GM18858 (cell line): Measurements from ENCODE around the gene ADGRB3.
"Not testable (repeated sequence)": the region's sequence is repeated elsewhere in the genome, so short reads cannot be mapped to it uniquely, and the experiment has no call there.

Experiments used
- ATAC-seq: cut with Tn5 transposase; IDR thresholded peaks from one replicate; pipeline ENCODE4 v1.9.1; 2021; ENCODE audit not compliant: unreplicated experiment

The ADGRB3 gene

GRCh38 chr6:68912805-68913204 lies 277.7 kb downstream of the ADGRB3 start:
- not testable (repeated sequence) for ATAC-seq

GRCh38 chr6:68915586-68915985 lies 280.5 kb downstream of the ADGRB3 start:
- no peak for ATAC-seq

- no peak for ATAC-seq
Observed at GRCh38 chr6:68919537-68919936, 284.5 kb downstream of the ADGRB3 start.

- no peak for ATAC-seq
Observed at GRCh38 chr6:68941345-68941744, 306.3 kb downstream of the ADGRB3 start.

GRCh38 chr6:68947721-68948120 lies 312.6 kb downstream of the ADGRB3 start:
- ATAC-seq = no peak

- no peak for ATAC-seq
Observed at GRCh38 chr6:68951270-68951669, 316.2 kb downstream of the ADGRB3 start.

- ATAC-seq = no peak
Observed at GRCh38 chr6:68958327-68958726, 323.2 kb downstream of the ADGRB3 start.

GRCh38 chr6:68967549-68968300 lies 332.6 kb downstream of the ADGRB3 start:
- ATAC-seq = peak; percentile 76

GRCh38 chr6:68968301-68968649 lies 333.2 kb downstream of the ADGRB3 start:
- ATAC-seq = no peak

- ATAC-seq = no peak
Observed at GRCh38 chr6:68973066-68973465, 338.0 kb downstream of the ADGRB3 start.

GRCh38 chr6:68975064-68975463 lies 340.0 kb downstream of the ADGRB3 start:
- no peak for ATAC-seq

GRCh38 chr6:68975816-68976215 lies 340.7 kb downstream of the ADGRB3 start:
- no peak for ATAC-seq

GRCh38 chr6:68976260-68976659 lies 341.2 kb downstream of the ADGRB3 start:
- no peak for ATAC-seq

GRCh38 chr6:68978411-68978810 lies 343.3 kb downstream of the ADGRB3 start:
- ATAC-seq = no peak

GRCh38 chr6:68981668-68982067 lies 346.6 kb downstream of the ADGRB3 start:
- not testable (repeated sequence) for ATAC-seq

- no peak for ATAC-seq
Observed at GRCh38 chr6:68988698-68989097, 353.6 kb downstream of the ADGRB3 start.

GRCh38 chr6:68990317-68990716 lies 355.2 kb downstream of the ADGRB3 start:
- no peak for ATAC-seq

GRCh38 chr6:68993911-68994310 lies 358.8 kb downstream of the ADGRB3 start:
- ATAC-seq = no peak

- no peak for ATAC-seq
Observed at GRCh38 chr6:68994521-68994920, 359.4 kb downstream of the ADGRB3 start.

GRCh38 chr6:69005199-69005598 lies 370.1 kb downstream of the ADGRB3 start:
- ATAC-seq = no peak

GRCh38 chr6:69007781-69008180 lies 372.7 kb downstream of the ADGRB3 start:
- ATAC-seq = no peak

- no peak for ATAC-seq
Observed at GRCh38 chr6:69012211-69012610, 377.1 kb downstream of the ADGRB3 start.

- no peak for ATAC-seq
Observed at GRCh38 chr6:69012876-69013275, 377.8 kb downstream of the ADGRB3 start.
